HEK293 (cell line): ENCODE data around the gene ACVR2A.
A peak's percentile ranks its signal among the peaks of the same experiment; 100 is the strongest.

Experiments
- CTCF ChIA-PET: fragments of 350-600 bp; formaldehyde crosslinking; extraction: SDS; loops from one replicate; lab custom pipeline; 2021; ENCODE audit warnings: antibody characterized with exemption; lab: Yijun Ruan, JAX
- POLR2A ChIA-PET: fragments of 300-600 bp; formaldehyde crosslinking; extraction: SDS; loops from one replicate; lab custom pipeline; 2020; ENCODE audit warnings: antibody characterized with exemption, inconsistent platforms; lab: Yijun Ruan, JAX
- H3K27ac ChIP-seq: fragments of 200-500 bp; sonication (Bioruptor generic); 2 replicates; pipeline ENCODE4 v1.5.1; 2014; ENCODE audit warnings: low read depth, low read length, control low read depth, inconsistent platforms; ENCODE audit errors: extremely low read depth
- H3K36me3 ChIP-seq, 2 experiments: fragments of 200-500 bp in 1 of 2; sonication (Bioruptor generic) in 1 of 2; 1 replicate in 1 of 2; 2 replicates in 1 of 2; pipeline ENCODE4 v1.5.1; 2014 to 2017; ENCODE audit warnings: inconsistent platforms in 2 of 2, low read length in 2 of 2; ENCODE audit not compliant: control insufficient read depth in 2 of 2, insufficient read depth in 1 of 2
- H3K4me1 ChIP-seq: fragments of 200-500 bp; sonication (Bioruptor generic); 2 replicates; pipeline ENCODE4 v1.5.1; 2014; ENCODE audit warnings: mild to moderate bottlenecking, low read length, inconsistent platforms; ENCODE audit not compliant: control insufficient read depth, insufficient read depth
- H3K4me3 ChIP-seq: 2 replicates; pipeline ENCODE4 v1.5.1; 2011; ENCODE audit warnings: low read depth, mild to moderate bottlenecking, control low read depth, low read length, moderate library complexity
- H3K9me3 ChIP-seq: fragments of 200-500 bp; sonication (Bioruptor generic); 2 replicates; pipeline ENCODE4 v1.5.1; 2014; ENCODE audit warnings: low read depth, low read length, inconsistent platforms; ENCODE audit not compliant: control insufficient read depth, insufficient read depth
- FEZF1 ChIP-seq: fragments of 450-650 bp; formaldehyde crosslinking; IDR thresholded peaks from 2 replicates; pipeline ENCODE4 v1.5.1; 2016; ENCODE audit warnings: missing biosample characterization, missing genetic modification characterization
- HOXC10 ChIP-seq: sonication (generic); formaldehyde crosslinking; IDR thresholded peaks from 2 replicates; pipeline ENCODE4 v1.8.1; 2023; ENCODE audit warnings: mild to moderate bottlenecking, missing genetic modification reagents
- MYNN ChIP-seq: fragments of 450-650 bp; formaldehyde crosslinking; IDR thresholded peaks from 2 replicates; pipeline ENCODE4 v1.5.1; 2016; ENCODE audit warnings: missing biosample characterization, missing genetic modification characterization, borderline replicate concordance
- OVOL3 ChIP-seq: fragments of 450-650 bp; formaldehyde crosslinking; IDR thresholded peaks from 2 replicates; pipeline ENCODE4 v1.5.1; 2016; ENCODE audit warnings: missing biosample characterization, missing genetic modification characterization
- PRDM2 ChIP-seq: fragments of 450-650 bp; formaldehyde crosslinking; IDR thresholded peaks from 2 replicates; pipeline ENCODE4 v1.5.1; 2016; ENCODE audit warnings: missing biosample characterization, missing genetic modification characterization, borderline replicate concordance
- PRDM6 ChIP-seq: fragments of 450-650 bp; formaldehyde crosslinking; IDR thresholded peaks from 2 replicates; pipeline ENCODE4 v1.5.1; 2017; ENCODE audit warnings: missing biosample characterization, missing genetic modification characterization
- SCRT1 ChIP-seq: fragments of 450-650 bp; formaldehyde crosslinking; IDR thresholded peaks from 2 replicates; pipeline ENCODE4 v1.5.1; 2016; ENCODE audit warnings: missing biosample characterization, missing genetic modification characterization, borderline replicate concordance
- SCRT2 ChIP-seq: fragments of 450-650 bp; formaldehyde crosslinking; IDR thresholded peaks from 2 replicates; pipeline ENCODE4 v1.5.1; 2016; ENCODE audit warnings: missing biosample characterization, missing genetic modification characterization
- SETDB1 ChIP-seq: IDR thresholded peaks from one replicate; pipeline ENCODE4 v1.6.1; 2017; ENCODE audit warnings: mild to moderate bottlenecking, low read length, moderate library complexity, mixed read lengths; ENCODE audit not compliant: insufficient read length
- SP7 ChIP-seq: fragments of 450-650 bp; formaldehyde crosslinking; IDR thresholded peaks from 2 replicates; pipeline ENCODE4 v1.5.1; 2016; ENCODE audit warnings: missing biosample characterization, missing genetic modification characterization
- ZBTB17 ChIP-seq: fragments of 450-650 bp; formaldehyde crosslinking; IDR thresholded peaks from 2 replicates; pipeline ENCODE4 v1.5.1; 2016; ENCODE audit warnings: missing biosample characterization, missing genetic modification characterization
- ZBTB7A ChIP-seq: fragments of 450-650 bp; formaldehyde crosslinking; IDR thresholded peaks from 2 replicates; pipeline ENCODE4 v1.5.1; 2016; ENCODE audit warnings: low read depth, missing biosample characterization, missing genetic modification characterization
- ZNF132 ChIP-seq: fragments of 450-650 bp; formaldehyde crosslinking; IDR thresholded peaks from 2 replicates; pipeline ENCODE4 v1.5.1; 2017; ENCODE audit warnings: missing biosample characterization, missing genetic modification characterization, borderline replicate concordance
- ZNF274 ChIP-seq, 2 experiments: fragments of 200-500 bp in 1 of 2; fragments of 450-650 bp in 1 of 2; sonication (Bioruptor generic) in 1 of 2; formaldehyde crosslinking in 1 of 2; IDR thresholded peaks; 2 replicates each; pipeline versions ENCODE4 v1.5.1 to v1.6.1; 2014 to 2016; ENCODE audit warnings: borderline replicate concordance in 1 of 2, inconsistent platforms in 1 of 2, low read length in 1 of 2, missing biosample characterization in 1 of 2, missing genetic modification characterization in 1 of 2
- ZNF391 ChIP-seq: fragments of 450-650 bp; formaldehyde crosslinking; IDR thresholded peaks from 2 replicates; pipeline ENCODE4 v1.5.1; 2016; ENCODE audit warnings: low read depth, missing biosample characterization, missing genetic modification characterization, borderline replicate concordance
- ZNF423 ChIP-seq: fragments of 450-650 bp; formaldehyde crosslinking; IDR thresholded peaks from 2 replicates; pipeline ENCODE4 v1.5.1; 2016; ENCODE audit warnings: missing biosample characterization, missing genetic modification characterization
- ZNF473 ChIP-seq: fragments of 450-650 bp; formaldehyde crosslinking; IDR thresholded peaks from 2 replicates; pipeline ENCODE4 v1.5.1; 2017; ENCODE audit warnings: missing biosample characterization, missing genetic modification characterization
- ZNF571 ChIP-seq: fragments of 450-650 bp; formaldehyde crosslinking; IDR thresholded peaks from 2 replicates; pipeline ENCODE4 v1.5.0; 2017; ENCODE audit warnings: missing biosample characterization, missing genetic modification characterization
- ZNF626 ChIP-seq: fragments of 450-650 bp; sonication (Bioruptor Pico); formaldehyde crosslinking; IDR thresholded peaks from 2 replicates; pipeline ENCODE4 v1.5.1; 2018; ENCODE audit warnings: missing biosample characterization, missing genetic modification characterization, inconsistent platforms
- ZNF776 ChIP-seq: fragments of 450-650 bp; formaldehyde crosslinking; IDR thresholded peaks from 2 replicates; pipeline ENCODE4 v1.5.0; 2017; ENCODE audit warnings: missing biosample characterization, missing genetic modification characterization, borderline replicate concordance
- ZNF785 ChIP-seq: fragments of 450-650 bp; formaldehyde crosslinking; IDR thresholded peaks from 2 replicates; pipeline ENCODE4 v1.5.1; 2016; ENCODE audit warnings: missing biosample characterization, missing genetic modification characterization
- ZNF830 ChIP-seq: fragments of 450-650 bp; IDR thresholded peaks from 2 replicates; pipeline ENCODE4 v1.5.0; 2018; ENCODE audit warnings: missing biosample characterization, missing genetic modification characterization, low read depth, mild to moderate bottlenecking, moderate library complexity
- ZSCAN30 ChIP-seq: fragments of 450-650 bp; IDR thresholded peaks from 2 replicates; pipeline ENCODE4 v1.5.1; 2018; ENCODE audit warnings: missing biosample characterization, mild to moderate bottlenecking, missing genetic modification characterization, moderate library complexity
- TF ChIP-seq, protein P1 (sequence below): fragments of 450-650 bp; formaldehyde crosslinking; IDR thresholded peaks from 2 replicates; pipeline ENCODE4 v1.5.1; 2016; ENCODE audit warnings: missing biosample characterization, missing genetic modification characterization

ACVR2A gene

GRCh38 chr2:147854557-147855134 is 9.8 kb downstream of the ACVR2A start:
- Histone ChIP-seq H3K4me3 (no peak overlapping the region), H3K36me3 (no peaks in the 10 kb centered on the region), H3K9me3 (no peaks in the 10 kb centered on the region)
- TF ChIP-seq, protein P1, sequence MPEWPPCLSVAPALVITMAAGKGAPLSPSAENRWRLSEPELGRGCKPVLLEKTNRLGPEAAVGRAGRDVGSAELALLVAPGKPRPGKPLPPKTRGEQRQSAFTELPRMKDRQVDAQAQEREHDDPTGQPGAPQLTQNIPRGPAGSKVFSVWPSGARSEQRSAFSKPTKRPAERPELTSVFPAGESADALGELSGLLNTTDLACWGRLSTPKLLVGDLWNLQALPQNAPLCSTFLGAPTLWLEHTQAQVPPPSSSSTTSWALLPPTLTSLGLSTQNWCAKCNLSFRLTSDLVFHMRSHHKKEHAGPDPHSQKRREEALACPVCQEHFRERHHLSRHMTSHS (tag by site-specific recombination): no peak
- TF ChIP-seq ZNF274 (IDR thresholded peaks at IDR 0.05; ENCODE audit: low read length) (no peak), ZNF274 (tag by site-specific recombination; IDR thresholded peaks at IDR 0.05; ENCODE audit: borderline replicate concordance) (no peak), PRDM6 (peak; percentile 23; the same call in 1 of the 2 replicates), FEZF1 (peak; percentile 54; the same call in 1 of the 2 replicates), ZNF423 (tag by site-specific recombination) (no peak), ZNF830 (tag by site-specific recombination) (no peak), ZNF571 (no peak), ZSCAN30 (no peak), ZBTB17 (no peak), ZNF785 (tag by site-specific recombination) (no peak), ZNF473 (no peak), HOXC10 (no peak), MYNN (tag by site-specific recombination) (no peak), SP7 (tag by site-specific recombination) (peak; percentile 89), ZNF391 (tag by site-specific recombination) (no peak), ZNF132 (no peak), SETDB1 (peak; percentile 24)
- TF ChIP-seq, all 188 proteins: peak for 4
- ChIA-PET POLR2A (no interaction called here), CTCF (interaction anchor here (0.6 to 1.4 kb wide), 2 partner anchors 11 to 33 kb away, joined by 3 to 5 read pairs; no protein-coding TSS in a partner anchor)
- Histone ChIP-seq H3K27ac (no peak overlapping the region), H3K4me1 (peaks cover 14% of the 10 kb centered on the region)

DNA sequence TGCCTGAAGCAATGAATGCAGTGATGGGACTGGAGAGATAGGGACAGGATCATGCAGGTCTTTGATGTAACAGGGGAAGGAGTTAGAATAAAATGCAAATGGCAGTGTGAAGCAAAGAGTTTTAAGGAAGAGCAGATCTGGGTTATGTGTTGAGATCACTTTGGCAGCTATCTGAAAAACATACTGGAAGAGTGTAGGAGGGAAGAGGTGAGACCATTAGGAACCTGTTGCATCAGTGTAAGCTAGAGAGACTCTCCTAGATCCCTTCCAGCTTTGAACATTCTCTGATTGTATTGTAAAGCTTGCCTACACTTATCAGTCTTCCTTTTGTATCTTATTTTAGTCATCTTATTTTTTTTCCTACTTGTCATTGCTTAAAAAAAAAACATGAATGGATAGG is 10.5 kb downstream of the ACVR2A start:
- Histone ChIP-seq H3K27ac (no peak overlapping the region), H3K9me3 (no peaks in the 10 kb centered on the region), H3K4me1 (peaks cover 12% of the 10 kb centered on the region), H3K4me3 (no peak overlapping the region), H3K36me3 (no peaks in the 10 kb centered on the region)
- no peak for TF ChIP-seq PRDM2 (tag by site-specific recombination)
- TF ChIP-seq ZBTB7A: no peak
- no peak for TF ChIP-seq HOXC10
- TF ChIP-seq ZNF626: no peak
- peak; percentile 77 for TF ChIP-seq SCRT1 (tag by site-specific recombination)
- TF ChIP-seq, protein P1 (tag by site-specific recombination): no peak
- TF ChIP-seq OVOL3 (tag by site-specific recombination): no peak
- TF ChIP-seq ZNF776 (tag by site-specific recombination): no peak
- TF ChIP-seq SCRT2: peak; percentile 90
- no peak for TF ChIP-seq ZBTB17
- no peak for TF ChIP-seq FEZF1
- CTCF ChIA-PET: interaction anchor here (0.6 to 1.4 kb wide), 2 partner anchors 12 to 1121 kb away, joined by 3 to 4 read pairs; no protein-coding TSS in a partner anchor
- POLR2A ChIA-PET: no interaction called here
